Measurements from ENCODE around the gene CCDC197.

Gene CCDC197

GRCh38 chr14:93997082-93997481 lies at the start of gene CCDC197:
Gene CCDC197, plus strand, starts transcription at chr14:93997301. Its CDS starts 831 bp downstream, at chr14:93998132.
- no peak within 1 kb of the TSS for H3K27ac ChIP-seq
- H3K4me3 ChIP-seq = no peak within 1 kb of the TSS

GRCh38 chr14:93949511-93950075 lies 47.5 kb upstream of the CCDC197 start:
- Histone ChIP-seq H3K4me3 (no peak overlapping the region), H3K27ac (no peak overlapping the region)

- no peak overlapping the region for H3K27ac ChIP-seq
- no peak overlapping the region for H3K4me3 ChIP-seq
Observed at GRCh38 chr14:93950948-93951634, 46.0 kb upstream of the CCDC197 start.

- Histone ChIP-seq H3K4me3 (no peak overlapping the region), H3K27ac (no peak overlapping the region)
Observed at GRCh38 chr14:93951635-93952540, 45.2 kb upstream of the CCDC197 start.

GRCh38 chr14:93952829-93953228 lies 44.3 kb upstream of the CCDC197 start:
- H3K4me3 ChIP-seq = no peak overlapping the region
- no peak overlapping the region for H3K27ac ChIP-seq

GRCh38 chr14:93953263-93953662 lies 43.8 kb upstream of the CCDC197 start:
- H3K4me3 ChIP-seq = no peak overlapping the region
- H3K27ac ChIP-seq = peak overlapping the region in 1 of 21 experiments; percentile 87

GRCh38 chr14:93953739-93954515 lies 43.2 kb upstream of the CCDC197 start:
- Histone ChIP-seq H3K27ac (peak overlapping the region in 2 of 21 experiments; percentile 86 to 87), H3K4me3 (no peak overlapping the region)

GRCh38 chr14:93954516-93954830 lies 42.6 kb upstream of the CCDC197 start:
- H3K27ac ChIP-seq = peak overlapping the region in 4 of 21 experiments; percentile 46 to 87 (median 78)

GRCh38 chr14:93954900-93955849 lies 41.9 kb upstream of the CCDC197 start:
- Histone ChIP-seq H3K27ac (peak overlapping the region in 12 of 21 experiments; percentile 42 to 87 (median 72)), H3K4me3 (peak overlapping the region in 2 of 7 experiments; percentile 1 to 20)

More at GRCh38 chr14:93954516-93954830, 42.6 kb upstream of the CCDC197 start:
- H3K4me3 ChIP-seq = no peak overlapping the region

- Histone ChIP-seq H3K4me3 (peak overlapping the region in 1 of 7 experiments; percentile 20), H3K27ac (peak overlapping the region in 11 of 21 experiments; percentile 47 to 87 (median 73))
Observed at GRCh38 chr14:93955850-93956481, 41.1 kb upstream of the CCDC197 start.

- Histone ChIP-seq H3K27ac (peak overlapping the region in 6 of 21 experiments; percentile 17 to 87 (median 81)), H3K4me3 (no peak overlapping the region)
Observed at GRCh38 chr14:93956514-93957332, 40.4 kb upstream of the CCDC197 start.

GRCh38 chr14:93957333-93957710 lies 39.8 kb upstream of the CCDC197 start:
- Histone ChIP-seq H3K4me3 (no peak overlapping the region), H3K27ac (peak overlapping the region in 3 of 21 experiments; percentile 10 to 86 (median 77))

- Histone ChIP-seq H3K4me3 (no peak overlapping the region), H3K27ac (peak overlapping the region in 4 of 21 experiments; percentile 10 to 86 (median 76))
Observed at GRCh38 chr14:93957751-93958566, 39.1 kb upstream of the CCDC197 start.

GRCh38 chr14:93958567-93959238 lies 38.4 kb upstream of the CCDC197 start:
- Histone ChIP-seq H3K27ac (peak overlapping the region in 11 of 21 experiments; percentile 7 to 77 (median 58)), H3K4me3 (no peak overlapping the region)

- H3K27ac ChIP-seq = peak overlapping the region in 16 of 21 experiments; percentile 7 to 77 (median 50)
Observed at GRCh38 chr14:93959239-93960107, 37.6 kb upstream of the CCDC197 start.

More at GRCh38 chr14:93959239-93960107, 37.6 kb upstream of the CCDC197 start:
- no peak overlapping the region for H3K4me3 ChIP-seq
